HG03432 (cell line): ENCODE data around the gene SSTR5.

Experiments
- ATAC-seq: cut with Tn5 transposase; IDR thresholded peaks from one replicate; pipeline ENCODE4 v1.9.1; 2021; ENCODE audit warnings: mild to moderate bottlenecking, moderate library complexity; ENCODE audit not compliant: unreplicated experiment

The SSTR5 gene

GRCh38 chr16:1101573-1102332 lies 29.2 kb downstream of the SSTR5 start:
- no peak for ATAC-seq

DNA sequence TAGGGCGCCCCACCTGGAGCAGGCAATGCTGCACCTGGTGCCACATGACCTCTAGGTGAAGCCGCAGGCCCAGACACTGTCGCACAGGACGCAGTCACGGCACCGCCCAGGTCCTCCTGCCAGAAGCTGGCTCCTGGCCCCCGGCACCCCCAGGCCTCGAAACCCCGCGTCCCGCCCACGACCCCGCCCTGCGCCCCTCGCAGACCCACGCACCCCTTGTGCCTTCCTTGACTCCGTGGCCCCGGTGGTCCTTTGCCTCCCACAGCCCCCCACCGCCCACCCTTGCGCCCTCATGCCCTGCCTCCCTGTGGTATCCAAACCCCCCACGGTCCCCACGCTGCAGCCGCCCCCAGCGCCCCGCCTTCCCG lies 29.8 kb downstream of the SSTR5 start:
- ATAC-seq: no peak

DNA sequence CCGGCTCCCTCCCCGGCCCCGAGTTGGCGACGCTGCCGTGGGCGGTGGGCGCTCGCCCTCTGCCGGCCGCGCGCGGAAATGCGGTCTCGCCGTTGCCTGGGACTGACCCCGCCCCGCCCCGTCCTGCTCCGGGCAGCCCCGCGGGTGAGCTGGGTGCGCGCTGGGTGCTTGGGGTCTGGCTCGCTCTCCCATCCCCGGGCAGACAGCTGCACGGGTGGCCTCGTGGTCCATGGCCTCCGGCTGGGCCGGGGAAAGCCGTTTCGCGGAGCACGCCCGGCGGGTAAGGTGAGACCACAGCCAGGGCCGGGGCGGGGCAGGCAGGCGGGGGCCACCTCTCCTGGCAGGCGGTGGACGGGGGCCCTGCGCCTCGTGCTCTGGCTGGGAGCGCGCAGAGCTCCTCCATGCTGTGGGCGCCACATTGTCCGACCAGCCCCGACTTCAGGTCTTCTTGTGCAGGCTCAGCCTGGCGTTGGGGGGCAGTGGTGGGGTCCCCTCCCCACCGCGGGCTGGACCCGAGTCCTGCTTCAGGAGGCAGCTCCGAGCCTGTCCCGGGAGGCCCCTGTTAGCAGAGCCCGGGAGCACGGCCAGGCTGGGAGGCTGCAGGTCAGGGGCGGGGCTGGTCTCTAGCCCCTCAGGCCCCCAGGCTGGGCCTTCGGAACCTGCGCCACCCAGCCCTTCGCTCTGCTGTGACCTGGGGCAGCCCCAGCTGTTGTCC lies 30.5 kb downstream of the SSTR5 start:
- ATAC-seq: no peak

- ATAC-seq: no peak
Measured at GRCh38 chr16:1103636-1103980, 31.1 kb downstream of the SSTR5 start.

DNA sequence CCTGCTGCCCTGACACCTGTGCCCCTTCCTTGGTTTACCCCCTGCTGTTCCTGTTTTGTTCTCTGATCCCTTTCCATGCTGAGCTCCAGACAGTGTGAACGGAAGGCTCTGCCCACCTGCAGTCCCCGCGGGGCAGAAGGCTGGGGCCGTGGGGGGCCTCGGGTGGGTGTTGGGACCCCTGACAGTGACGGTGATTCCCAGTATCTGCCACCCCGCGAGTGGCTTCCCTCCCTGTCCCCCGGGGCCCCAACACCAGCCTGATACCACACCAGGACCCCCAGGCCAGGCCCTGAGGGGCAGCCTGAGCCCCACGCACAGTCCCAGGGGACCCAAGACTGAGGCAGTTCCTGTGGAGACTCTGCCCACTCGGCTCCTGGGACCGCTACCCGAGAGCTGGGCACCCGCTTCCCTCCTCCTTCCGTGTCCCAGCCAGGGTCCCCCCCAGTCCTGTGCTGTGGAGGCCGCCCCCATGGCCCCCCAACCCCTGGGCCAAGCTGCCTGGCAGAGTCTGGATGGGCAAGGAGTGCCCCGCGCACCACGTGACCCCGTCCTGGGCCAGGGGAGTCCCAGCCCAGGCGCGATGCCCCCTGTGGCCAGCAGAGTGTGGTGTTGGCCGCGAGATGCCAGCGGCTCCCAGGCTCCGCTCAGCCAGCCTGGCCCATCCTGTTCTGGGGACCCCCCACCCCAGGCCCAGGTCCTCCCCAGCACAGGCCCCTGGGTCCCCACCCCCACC lies 33.5 kb downstream of the SSTR5 start:
- ATAC-seq: no peak

DNA sequence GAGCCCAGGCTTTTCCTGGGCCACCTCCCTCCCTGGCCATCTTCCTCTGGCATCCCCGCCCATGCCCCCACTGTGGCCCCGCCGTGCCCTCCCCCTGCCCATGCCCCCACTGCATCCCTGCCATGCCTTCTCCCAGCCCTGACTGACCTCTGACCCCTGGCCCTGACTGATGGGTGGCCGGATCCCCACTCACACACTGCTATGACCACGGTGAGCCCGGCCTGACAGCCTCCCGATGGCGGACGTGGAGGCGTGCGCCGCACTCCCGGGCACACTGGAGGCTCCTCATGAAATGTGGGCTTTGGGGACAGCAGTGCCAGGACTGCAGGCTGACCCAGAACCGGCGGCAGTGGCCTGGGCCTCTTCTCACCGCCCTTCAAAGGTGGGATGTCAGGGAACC lies 34.1 kb downstream of the SSTR5 start:
- ATAC-seq: no peak

DNA sequence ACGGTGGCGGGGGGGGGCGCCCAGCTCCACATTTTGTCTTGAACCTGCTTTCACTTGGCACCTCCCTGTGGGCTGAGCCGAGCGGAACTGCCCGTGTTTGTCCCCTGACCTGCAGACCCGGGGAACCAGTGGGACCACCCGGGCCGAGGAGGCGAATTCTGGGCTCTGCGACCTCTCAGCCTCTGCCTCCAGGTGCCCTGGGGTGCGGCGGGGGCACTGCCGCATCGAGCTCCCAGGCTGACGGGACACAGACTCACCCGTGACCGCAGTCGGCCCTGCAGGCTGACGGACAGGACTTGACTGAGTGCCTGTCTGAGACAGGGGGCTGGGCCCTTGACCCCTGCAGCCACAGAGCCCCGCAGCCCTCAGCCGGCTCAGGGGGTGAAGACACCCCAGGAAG lies 34.6 kb downstream of the SSTR5 start:
- no peak for ATAC-seq

DNA sequence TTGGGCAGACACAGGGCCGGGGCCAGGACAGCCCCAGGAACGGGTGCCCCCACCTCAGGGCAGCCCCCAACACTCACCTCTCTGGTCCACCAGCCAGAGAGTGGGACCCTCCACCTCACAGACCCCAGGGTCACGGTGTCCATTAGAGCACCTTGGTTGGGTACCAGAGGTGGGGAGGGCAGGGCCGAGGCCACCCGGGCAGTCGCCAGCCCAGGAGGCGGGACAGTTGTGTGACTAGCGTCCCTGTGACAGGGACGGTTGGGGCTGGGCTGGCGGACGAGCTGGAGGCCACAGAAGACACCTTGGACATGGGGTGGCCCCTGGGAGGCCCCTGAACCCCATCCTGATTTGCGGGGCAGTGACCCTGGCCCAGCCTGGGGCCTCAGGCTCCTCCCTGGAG lies 35.2 kb downstream of the SSTR5 start:
- no peak for ATAC-seq

GRCh38 chr16:1108299-1109252 lies 36.0 kb downstream of the SSTR5 start:
- ATAC-seq: no peak

GRCh38 chr16:1109648-1110047 lies 37.1 kb downstream of the SSTR5 start:
- no peak for ATAC-seq

- ATAC-seq: no peak
Measured at GRCh38 chr16:1112506-1113184, 40.1 kb downstream of the SSTR5 start.

- no peak for ATAC-seq
Measured at GRCh38 chr16:1113489-1113888, 40.9 kb downstream of the SSTR5 start.

GRCh38 chr16:1113889-1114526 lies 41.5 kb downstream of the SSTR5 start:
- no peak for ATAC-seq

- ATAC-seq: no peak
Measured at GRCh38 chr16:1116693-1117077, 44.1 kb downstream of the SSTR5 start.

GRCh38 chr16:1117176-1117900 lies 44.8 kb downstream of the SSTR5 start:
- no peak for ATAC-seq

DNA sequence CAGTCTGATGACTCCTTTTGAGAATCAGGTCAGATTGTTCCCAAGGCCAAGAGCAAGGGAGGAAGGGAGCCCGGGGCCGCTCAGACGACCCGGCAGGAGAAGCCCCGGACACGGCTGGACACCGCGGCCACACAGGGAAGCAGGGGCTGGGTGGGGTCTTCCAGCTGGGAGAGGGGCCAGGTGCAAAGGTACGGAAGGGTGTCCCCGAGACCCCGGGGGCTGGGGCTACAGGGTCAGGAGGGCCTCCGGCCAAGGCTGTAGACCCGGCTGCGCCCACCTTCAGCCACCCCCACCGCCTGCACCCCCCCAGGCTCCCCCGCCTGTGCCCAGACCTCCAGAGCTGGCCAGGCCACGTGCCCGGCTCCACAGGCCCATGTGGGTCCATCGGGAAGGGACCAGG lies 45.4 kb downstream of the SSTR5 start:
- ATAC-seq: no peak

GRCh38 chr16:1119129-1119528 lies 46.6 kb downstream of the SSTR5 start:
- no peak for ATAC-seq

- no peak for ATAC-seq
Measured at GRCh38 chr16:1119766-1120576, 47.4 kb downstream of the SSTR5 start.
